ENCODE results near the gene ARPC1B.

ARPC1B gene

DNA sequence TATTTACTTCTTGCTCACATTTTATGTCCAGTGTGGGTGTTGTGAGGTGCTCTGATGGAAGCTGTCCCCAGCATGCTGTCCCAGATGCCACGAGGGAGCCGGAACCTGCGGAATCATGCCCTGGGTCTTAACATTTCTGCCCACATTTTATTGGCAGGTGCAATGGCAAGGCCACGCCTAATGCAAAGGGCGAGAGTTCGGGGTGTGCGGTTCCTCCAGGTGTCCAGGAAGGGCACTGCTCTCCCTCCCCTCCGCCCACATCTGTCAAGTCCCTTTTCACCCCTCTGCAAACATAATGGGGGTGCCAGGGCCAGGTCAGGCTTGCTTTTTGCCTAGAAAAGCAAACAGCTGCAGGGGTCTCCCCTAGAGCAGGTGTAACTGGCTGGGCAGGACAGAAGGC lies 17.5 kb downstream of the ARPC1B start:
- DNase-seq, result no peak

DNA sequence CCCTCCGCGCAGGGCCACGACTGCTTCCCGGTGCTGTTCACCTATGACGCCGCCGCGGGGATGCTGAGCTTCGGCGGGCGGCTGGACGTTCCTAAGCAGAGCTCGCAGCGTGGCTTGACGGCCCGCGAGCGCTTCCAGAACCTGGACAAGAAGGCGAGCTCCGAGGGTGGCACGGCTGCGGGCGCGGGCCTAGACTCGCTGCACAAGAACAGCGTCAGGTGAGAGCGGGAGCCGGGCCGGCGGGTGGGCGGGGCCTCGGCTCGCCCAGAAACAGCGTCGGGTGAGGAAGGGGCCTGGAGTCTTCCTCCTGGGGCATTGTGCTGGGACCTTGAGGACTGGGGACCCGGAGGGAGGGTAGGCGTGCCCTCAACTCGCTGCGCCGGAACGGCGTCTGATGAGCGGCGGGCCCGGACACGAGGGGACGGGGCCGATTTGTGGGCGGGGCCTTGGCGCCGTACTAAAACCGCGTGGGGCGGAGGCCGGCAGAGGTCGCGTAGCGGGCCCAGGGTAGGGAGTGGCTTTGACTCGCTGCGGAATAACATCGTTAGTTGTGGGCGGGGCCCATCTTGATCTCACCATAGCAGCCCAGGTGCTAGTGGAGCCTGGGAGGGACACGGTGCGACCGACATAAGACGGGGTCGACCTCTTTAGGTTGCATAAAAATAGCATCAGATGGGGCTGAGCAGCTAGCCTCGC lies 18.3 kb downstream of the ARPC1B start:
- peak; percentile 79 to 85 for DNase-seq

DNA sequence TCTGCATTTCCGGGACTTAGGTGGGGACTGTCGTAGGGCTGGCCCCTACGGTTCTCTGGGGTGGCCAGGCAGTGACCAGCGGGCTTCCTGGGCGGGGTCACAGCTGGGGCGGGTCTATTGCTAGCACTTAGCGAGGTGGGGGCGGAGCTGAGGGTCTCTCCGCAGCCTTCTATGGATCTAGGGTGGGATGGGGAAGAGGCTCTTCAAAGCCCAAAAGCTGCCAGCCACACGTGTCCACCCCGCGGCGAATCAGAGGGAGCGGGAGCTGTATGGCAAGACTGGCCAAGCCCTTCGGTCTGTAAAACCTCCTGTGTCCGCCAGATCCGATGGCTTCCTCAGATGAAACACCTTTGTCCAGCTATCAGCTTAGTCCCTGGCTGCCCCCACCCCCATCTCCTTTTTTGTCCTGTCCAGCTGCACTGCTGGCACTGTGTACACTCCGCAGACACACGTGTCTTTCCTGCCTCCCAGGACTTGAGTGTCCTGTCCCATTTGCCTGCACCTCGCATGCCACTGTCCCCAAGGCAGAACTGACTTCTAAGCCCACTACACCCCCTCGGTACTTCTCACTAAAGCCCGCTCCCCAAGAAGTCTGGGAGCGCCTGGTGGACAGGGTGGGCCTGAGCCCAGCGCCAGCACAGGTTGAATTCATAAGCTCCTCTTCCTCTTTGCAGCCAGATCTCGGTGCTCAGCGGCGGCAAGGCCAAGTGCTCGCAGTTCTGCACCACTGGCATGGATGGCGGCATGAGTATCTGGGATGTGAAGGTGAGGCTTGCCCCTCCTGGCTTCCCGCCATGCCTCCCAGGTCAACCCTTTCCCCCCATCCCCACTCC lies 19.0 kb downstream of the ARPC1B start:
- DNase-seq, result peak; percentile 79 to 85

DNA sequence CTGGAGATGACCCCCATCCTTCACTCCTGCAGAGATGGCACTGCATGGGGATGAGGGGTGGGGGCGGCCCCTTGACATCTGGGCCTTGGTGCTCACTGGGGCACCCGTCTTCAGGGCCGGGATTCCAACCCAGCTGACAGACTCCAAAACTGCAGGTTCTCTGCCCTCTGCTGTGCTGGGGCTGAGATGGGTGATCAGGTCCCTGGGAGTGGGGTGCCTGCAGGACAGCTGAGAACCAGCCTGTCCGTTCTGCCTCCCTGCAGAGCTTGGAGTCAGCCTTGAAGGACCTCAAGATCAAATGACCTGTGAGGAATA lies 19.6 kb downstream of the ARPC1B start:
- DNase-seq, result no peak

DNA sequence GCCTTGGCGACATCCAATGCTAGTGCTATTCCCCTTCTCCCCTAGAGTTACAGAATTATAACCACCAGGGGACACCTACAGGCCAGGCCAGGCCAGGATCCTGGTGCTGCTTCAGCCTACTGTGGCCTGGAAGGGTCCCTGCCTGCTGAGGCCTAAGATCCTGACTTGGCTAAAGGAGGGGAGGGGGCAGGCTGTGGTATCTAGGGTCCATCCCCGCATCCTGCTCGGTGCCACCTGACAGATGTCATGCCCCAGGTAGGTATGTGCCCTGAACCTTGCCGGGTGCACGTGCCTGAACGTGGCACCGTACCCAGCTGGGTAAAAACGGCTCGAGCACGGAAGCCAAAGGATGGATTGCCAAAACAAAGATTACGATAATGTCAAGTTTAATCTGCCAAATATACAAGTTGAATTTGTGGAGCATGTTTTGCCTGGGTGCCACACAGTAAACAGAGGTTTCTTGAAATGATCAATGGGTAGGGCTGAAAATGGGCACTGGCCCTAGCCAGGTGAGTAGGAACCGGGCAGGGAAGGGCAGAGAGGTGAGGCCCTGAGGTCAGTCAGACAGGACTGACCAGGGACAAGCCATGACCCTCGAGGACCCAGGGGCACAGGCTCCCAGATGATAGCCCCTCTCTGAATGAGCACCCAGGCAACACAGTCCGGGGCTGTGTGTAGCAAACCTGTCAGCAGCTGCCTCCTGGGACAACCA lies 21.2 kb downstream of the ARPC1B start:
- DNase-seq, result no peak

DNA sequence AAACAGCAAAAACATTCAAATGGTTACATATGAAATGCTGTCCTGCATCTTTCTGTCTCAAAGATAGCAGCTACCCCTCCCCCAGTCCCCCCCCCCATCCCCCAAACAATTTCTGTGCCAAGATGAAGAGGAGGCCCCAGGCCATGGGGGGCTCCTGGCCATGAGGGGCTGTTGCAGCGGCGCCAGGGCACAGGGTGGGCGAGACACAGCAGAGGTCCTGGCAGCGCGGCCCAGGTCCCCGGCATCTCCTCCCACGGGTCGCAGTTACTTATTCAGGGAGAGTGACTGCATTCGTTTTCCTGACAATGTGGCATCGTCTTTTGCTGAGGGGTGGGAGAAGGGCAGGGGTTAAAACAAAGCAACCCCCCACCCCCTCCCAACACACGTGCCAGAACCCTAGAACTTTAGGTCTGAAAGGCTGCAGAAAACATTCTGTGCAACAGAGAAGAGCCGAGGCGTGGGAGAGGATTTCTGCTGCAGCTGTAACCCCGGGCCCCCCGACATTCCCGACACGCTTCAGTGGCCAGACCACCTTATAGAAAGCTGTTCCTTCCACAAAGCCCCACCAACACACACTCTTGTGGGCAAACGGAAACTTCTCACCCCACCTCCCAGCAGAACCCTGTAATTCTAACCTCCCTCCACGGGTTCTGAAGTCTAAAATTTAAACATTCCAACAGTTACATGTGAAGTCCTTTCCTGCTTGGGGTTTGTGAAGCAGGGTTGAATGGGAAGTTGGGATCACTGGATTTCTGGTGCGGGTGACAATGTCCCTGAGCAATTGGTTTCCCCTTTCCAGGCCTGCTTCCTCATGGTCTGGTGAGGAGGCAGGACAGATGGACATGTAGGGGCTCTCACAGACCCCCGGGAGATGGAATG lies 22.1 kb downstream of the ARPC1B start:
- DNase-seq, result no peak

DNA sequence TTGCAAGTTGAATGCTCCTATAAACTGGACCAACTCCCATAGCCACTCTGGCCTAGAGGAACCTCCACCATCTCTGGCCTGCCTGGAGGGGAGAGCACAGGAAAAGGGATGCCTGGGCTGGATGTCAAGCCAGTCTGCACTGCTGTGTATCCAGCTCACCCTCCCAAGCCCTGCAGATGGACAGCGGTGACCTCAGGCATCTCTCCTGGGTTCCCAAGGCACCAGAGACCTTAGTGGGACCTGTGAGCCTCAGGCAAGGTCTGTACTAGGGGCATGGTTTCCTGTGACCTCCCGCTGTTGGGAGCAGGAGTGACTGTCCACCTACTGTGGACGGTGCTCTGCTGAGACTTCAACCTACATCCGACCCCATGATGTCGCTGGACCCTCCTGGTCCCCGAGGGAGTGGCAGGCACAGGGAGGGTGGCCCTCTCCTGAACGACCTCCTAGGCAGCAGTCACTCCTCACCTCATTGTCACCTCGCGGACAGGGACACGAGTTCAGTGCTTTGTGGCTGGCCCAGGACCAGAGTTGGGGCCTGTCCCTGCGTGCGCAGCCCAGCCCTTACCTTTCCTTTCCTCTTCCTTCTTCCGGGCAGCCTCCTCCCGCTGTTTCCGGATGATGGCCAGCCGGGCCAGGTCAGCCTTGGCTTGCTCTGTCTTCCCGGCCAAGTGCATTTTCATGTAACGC lies 22.9 kb downstream of the ARPC1B start:
- DNase-seq, result no peak

DNA sequence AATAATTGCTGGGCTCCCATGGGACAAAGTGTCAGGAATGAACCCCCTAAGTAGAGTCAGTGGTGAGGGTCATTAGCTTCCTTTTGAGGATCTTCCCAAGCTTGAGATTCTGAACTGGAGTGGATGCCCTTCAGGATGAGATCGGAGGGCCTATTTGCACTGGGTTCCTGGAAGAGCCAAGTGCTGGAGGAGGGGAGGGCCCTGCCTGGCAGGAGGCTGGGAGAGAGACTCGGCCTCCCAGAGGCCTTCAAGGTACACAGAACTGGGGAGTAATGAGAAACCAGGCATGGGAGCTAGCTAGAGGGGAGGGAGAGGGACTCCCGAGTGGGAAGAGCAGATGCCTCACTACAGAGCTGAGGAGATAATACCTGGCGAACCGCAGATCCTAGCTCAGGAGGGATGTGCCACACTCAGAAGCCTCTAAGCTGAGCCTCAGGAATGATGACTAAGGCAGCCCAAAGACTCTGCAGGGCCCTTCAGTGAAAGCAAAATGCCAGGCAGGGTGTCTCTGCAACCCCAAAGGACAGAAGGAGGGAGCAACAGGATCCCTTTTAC lies 24.4 kb downstream of the ARPC1B start:
- no peak for DNase-seq

DNA sequence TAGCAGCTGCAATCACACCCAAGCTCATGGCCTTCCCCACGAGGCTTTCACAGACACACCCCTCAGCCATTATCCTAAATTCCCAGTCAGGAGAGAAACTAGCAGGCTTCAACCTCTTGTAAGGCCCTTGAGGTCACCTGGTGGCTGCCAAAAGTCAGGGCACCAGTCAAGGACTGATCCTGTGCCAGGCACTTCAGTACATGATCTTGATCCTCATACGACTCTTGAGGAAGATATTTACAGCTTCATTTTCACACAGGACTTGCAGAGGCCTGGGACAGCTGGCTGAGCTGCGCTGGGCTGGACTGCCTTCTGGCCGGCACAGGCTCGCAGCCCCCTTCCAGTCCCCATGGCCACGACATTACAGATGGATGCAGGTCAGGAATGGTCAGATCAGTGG lies 25.1 kb downstream of the ARPC1B start:
- no peak for DNase-seq

DNA sequence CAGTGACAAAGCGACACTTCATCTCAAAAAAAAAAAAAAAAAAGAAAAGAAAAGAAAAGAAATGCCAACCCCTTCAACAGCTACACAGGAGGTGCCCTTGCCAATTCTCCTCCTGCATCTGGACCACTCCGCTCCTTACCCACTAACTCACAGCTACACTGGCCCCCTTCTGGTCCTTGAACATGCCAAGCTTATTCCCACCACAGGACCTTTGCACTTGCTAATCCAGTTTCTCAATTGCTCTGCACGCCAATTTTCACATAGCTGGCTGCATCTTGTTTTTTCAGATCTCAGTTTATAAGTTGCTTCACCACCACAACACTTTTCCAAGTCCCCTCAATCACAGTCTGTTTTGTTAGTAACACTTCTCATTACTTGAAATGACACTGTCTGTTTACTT lies 28.3 kb downstream of the ARPC1B start:
- no peak for DNase-seq

DNA sequence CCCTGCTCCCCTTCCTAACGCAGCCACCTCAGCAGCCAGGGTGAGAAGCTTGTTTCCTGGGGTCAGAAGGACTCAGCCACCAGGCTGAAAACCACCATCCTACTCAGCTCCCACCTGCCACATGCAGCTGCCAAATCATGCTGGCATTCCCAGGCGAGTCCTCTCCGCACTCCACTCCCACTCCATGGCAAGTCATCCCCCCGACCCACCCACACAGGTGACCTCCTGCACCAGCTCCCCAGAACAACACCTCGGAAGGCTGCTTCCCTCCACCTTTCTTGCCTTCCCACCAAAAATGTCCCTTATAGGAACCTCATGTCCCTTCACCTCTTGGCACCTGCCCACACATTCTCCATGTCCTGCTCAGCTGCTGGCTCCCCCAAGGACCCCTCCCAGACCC lies 29.2 kb downstream of the ARPC1B start:
- DNase-seq, result no peak

DNA sequence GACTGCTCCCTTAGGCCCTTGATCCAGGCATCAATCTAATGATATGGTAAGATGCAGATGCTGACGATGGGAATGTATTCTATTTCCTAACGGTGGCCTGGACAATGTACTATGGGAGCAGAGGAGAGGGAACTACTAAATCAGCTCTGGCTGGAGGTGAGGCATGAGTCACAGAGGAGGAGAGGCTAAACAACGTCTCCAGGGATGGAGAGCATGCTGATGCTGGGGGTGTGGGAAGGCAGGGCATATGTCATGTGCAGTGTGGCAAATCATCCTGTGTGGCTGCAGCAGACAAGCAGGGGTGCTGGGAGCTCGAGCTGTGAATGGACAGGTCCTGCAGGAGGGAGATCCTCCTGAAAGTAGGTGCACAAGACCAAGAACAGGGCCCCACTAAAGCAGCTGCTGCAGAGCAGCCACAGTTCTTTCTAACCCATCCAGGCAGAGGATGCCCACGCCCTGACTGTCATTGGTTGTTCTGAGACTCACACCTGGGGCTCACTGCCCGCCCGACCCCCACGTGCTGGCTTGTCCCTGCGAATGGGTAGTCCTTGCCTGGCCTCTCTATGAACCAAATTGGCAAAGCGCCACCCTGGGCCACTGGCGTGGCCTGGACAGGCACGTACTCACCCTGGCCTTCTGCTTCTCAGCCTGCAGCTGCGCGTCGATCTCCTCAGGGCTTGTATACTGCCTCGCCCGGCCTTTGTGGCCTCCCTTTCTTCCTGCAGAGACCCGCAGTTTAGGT lies 29.9 kb downstream of the ARPC1B start:
- no peak for DNase-seq

DNA sequence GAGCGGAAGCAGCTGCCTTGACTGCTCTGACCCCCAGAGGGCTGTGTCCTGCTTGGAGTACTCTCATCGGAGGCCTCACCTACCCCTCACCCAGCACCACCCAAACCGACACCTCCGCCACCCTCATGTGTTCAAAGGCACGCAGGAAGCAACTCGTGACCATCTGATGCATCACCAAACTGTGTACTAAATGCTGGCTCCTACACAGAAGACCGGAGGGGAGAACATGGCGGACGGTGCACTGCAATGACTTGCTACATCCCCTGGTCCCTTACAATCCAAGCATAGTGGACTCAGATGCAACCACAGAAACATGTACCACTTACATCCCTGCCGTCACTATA lies 30.4 kb downstream of the ARPC1B start:
- DNase-seq, result no peak

DNA sequence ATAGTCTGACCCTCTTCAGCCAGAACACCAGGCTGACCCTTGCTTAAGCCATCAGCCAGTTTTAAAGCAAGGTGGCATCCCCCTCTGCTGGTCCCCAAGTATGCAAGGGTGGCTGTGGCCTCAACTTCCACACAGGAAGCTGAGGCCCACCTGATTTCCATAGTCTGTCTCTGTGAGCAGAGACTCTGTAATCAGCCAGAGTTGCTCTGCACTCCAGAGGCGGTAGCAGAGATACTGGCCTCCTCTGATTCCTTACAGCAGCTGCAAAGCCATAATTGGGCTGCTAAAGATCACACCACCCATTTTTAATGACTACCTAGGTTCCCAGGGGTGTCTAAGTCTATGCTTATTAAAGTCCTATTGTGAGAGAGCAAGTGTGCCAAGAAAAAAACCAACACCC lies 32.0 kb downstream of the ARPC1B start:
- DNase-seq, result no peak

DNA sequence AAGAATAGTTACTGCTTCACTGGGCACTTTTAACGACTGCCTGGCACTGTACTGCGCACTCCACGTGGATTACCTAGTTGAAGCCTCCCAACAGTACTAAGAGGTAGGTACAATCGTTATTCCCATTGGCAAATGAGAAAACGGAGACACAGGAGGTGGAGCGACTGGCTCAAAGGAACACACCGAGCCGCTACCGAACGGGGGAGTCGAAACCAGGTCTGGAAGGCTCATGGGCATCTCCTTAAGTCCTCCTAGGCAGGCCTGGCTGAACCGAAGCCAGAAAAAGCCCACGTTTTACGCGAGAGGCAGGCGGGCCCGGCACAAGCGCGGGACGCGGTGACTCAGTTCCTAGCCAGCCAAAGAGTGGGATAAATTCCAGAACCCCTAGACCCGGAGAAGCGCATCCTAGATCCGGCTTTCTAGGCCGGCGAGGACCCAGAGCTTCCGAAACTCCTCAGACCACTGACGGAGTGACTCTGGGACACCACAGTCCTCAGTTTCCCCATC lies 33.4 kb downstream of the ARPC1B start:
- peak in 1 of 2 experiments; percentile 3 for DNase-seq

DNA sequence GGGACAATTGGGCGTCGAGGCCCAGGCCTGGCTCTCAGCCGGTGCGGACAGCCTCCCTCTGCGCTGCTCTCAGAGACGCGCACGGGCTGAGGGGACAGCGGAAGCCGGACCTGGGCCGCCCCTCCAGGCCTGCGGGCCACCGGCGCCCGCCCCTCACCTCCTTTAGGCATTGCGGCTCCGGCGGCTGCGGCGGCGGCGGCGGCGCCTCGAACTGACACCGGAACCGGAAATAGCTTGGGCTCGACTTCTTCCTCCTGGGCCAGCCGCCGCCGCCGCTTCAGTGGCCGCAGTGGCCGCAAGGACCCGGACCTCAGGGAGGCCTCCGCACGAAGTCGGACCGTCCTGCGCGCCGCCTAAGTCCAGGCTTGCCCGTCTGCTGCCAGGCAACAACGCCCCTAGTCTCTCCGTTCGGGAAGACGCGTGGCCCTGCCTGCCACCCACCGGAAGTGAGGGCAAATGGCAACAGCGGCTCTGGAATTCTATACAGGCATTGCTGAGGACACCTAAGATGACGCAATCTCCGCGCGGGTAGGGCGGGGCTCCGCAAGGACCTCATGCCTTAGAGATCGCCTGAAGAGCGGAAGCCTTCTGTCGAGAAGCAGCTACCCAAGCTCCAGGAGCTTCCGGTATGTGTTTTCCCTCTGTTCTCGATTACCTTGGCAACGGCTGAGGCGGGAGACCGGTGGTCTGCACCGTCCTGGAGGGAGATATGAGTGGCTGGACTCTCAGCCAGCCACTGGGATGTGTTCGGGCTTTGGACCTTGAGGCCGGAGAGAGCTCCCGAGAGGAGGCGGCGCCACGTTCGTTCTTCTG lies 34.1 kb downstream of the ARPC1B start, which contains the start of the genes BUD31 and PDAP1:
TSS of gene BUD31 (plus strand) at position 591 of the 813 bp plus-strand sequence. CDS start 2,124 bp downstream, outside the sequence.
TSS of gene PDAP1 (minus strand) at position 219 of the 813 bp plus-strand sequence. CDS start at position 170, 49 bp downstream.
- peak; percentile 84 to 89 for DNase-seq

DNA sequence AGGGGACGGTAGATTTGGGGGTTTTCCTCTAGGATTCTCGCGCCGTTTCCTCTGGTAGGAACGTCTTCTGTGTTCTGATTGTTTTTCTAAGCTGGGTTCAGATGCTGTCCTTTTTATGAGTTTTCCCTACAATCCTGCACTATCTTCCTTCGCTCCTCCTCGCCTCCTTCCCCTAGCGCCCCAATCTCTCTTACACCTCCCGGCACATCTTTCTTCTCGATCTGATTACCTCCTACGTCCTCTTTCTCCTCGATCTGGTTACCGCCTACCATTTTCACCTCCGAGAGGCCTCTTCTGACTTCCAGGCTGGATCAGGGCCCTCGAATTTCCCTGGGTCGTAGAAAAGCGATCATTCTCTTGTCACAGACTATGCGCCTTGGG lies 34.7 kb downstream of the ARPC1B start:
- DNase-seq, result no peak

DNA sequence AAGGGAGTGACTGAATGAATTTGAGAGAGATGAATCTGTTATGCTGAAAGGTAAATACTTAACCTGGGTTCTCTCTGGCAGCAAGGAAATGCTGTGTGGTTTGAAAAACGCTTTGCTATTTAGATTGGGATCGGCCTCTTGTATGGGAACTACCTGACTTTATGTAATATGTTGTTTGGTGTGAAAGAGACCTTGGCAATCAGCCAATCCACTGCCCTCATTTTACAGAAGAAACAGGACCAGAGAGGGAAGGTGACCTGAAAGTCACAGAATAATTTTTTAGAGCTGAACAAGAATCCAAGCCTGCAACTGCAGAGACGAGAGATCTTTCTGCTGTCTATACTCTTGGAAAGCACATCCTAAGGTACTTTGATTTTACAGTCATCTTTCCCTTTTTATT lies 35.3 kb downstream of the ARPC1B start:
- DNase-seq, result no peak

DNA sequence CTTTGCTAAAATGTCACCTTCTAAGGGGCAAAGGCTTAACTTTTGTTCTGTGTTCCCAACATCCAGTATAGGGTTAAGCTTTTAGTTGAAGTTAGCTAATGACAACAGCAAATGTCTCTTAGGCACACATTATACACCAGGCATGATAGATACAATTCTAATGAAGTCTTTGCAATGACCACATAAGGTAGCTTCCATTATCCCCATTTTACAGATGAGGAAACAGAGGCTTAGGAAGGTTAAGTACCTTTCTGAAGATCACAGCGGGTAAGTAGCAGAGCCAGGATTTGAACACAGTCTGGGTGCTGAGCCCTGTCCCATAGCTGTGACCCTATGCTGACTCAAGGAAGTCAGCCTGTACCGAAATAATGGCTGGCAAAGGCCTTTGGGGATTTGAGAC lies 36.1 kb downstream of the ARPC1B start:
- DNase-seq, result no peak

DNA sequence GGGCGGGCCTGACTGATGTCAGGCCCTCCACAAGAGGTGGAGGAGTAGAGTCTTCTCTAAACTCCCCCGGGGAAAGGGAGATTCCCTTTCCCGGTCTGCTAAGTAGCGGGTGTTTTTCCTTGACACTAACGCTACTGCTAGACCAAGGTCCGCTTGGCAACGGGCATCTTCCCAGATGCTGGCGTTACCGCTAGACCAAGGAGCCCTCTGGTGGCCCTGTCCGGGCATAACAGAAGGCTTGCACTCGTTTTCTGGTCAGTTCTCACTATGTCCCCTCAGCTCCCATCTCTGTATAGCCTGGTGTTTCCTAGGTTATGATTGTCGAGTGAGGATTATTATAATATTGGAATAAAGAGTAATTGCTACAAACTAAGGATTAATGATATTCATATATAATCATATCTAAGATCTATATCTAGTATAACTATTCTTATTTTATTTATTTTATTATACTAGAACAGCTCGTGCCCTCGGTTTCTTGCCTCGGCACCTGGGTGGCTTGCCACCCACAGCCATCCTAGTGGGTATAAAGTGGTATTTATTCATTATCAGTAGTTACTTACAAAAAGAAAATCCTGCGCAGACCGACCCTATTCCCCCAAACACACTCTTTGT lies 41.1 kb downstream of the ARPC1B start:
- peak; percentile 20 to 39 for DNase-seq

Measured in SHP77 (cell line).